Measurements from ENCODE around the gene PGP. TPM values are rescaled to one million over a fixed set of nuclear protein-coding genes. Genes with fewer than 3 reads are reported as not detected.

PGP gene
- total and polyA plus RNA-seq, 2 of the 4 experiments (the other 2 are of a cell fraction), result 4.1 to 9.4 TPM

DNA sequence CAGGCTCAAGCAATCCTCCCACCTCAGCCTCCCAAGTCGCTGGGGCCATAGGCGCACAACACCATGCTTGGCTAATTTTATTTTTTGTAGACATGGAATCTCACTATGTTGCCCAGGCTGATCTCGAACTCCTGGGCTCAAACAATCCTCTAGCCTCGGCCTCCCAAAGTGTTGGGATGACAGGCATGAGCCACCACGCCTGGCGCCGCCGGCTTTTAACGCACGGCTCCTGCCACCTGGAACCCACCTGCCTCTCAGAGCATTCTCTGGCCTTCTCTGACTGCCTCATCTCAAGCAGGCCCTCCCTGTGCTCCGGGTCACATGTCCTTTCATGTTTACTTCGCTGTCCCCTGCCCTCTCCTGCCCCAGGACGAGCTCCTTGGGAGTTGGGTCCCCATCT, 28.6 kb downstream of the PGP start:
- intact Hi-C loops (cut with micrococcal nuclease), result no loop called here
- no peak overlapping the region for H3K18ac ChIP-seq (ENCODE audit: low read depth, low read length)
- dilution Hi-C loops (cut with HindIII; ENCODE audit: low sequenced_read_pairs, unreplicated experiment), result no loop called here
- no peaks in the 10 kb centered on the region for H3K4me1 ChIP-seq (ENCODE audit: control insufficient read depth, insufficient read depth, low read length)
- H3K23ac ChIP-seq (ENCODE audit: low read depth, low read length), result no peak overlapping the region
- no peak overlapping the region for H3K4me2 ChIP-seq (ENCODE audit: low read depth, low read length)
- H4K20me1 ChIP-seq (ENCODE audit: insufficient read depth, low read length), result peaks cover 7% of the 10 kb centered on the region; the same call in 1 of the 2 replicates
- no TSS peak for BruUV-seq (replicated peaks)
- no peaks in the 10 kb centered on the region for H3K9me3 ChIP-seq (ENCODE audit: control insufficient read depth, insufficient read depth, low read length)
- no peak overlapping the region for H3K9ac ChIP-seq (ENCODE audit: low read depth, low read length)
- no peaks in the 10 kb centered on the region for H3K36me3 ChIP-seq (ENCODE audit: control insufficient read depth, insufficient read depth, low read length)
- H3K4me3 ChIP-seq (ENCODE audit: insufficient read depth, low read depth, low read length), result no peak overlapping the region
- H2BK15ac ChIP-seq (ENCODE audit: low read depth, low read length), result no peak overlapping the region
- no peaks in the 10 kb centered on the region for H3K79me1 ChIP-seq (ENCODE audit: low read depth in 1 of 2, low read length in 2 of 2)
- H3K27me3 ChIP-seq (ENCODE audit: control insufficient read depth, insufficient read depth, low read length), result no peaks in the 10 kb centered on the region; the same call in 1 of the 2 replicates
- POLR2A ChIA-PET (ENCODE audit: unreplicated experiment), result interaction anchor here (0.8 kb wide), 1 partner anchor 31 kb away, joined by 6 read pairs; the partner anchor contains the start of gene TRAF7
- no peak overlapping the region for H2AK9ac ChIP-seq (replicated peaks; ENCODE audit: low read depth, low read length, poor library complexity)
- H2AFZ ChIP-seq (replicated peaks; ENCODE audit: low read length, poor library complexity), result no peak overlapping the region
- H3K14ac ChIP-seq (replicated peaks; ENCODE audit: low read depth, low read length), result no peak overlapping the region
- H3K56ac ChIP-seq (ENCODE audit: extremely low read depth, insufficient read depth, low read length), result no peak overlapping the region
- no peak overlapping the region for H4K8ac ChIP-seq (ENCODE audit: low read depth in 2 of 2, low read length in 2 of 2)
- no peak for TF ChIP-seq BHLHE40 (IDR thresholded peaks at IDR 0.05; ENCODE audit: low read depth, low read length)
- TF ChIP-seq CEBPB (IDR thresholded peaks at IDR 0.05; ENCODE audit: low read depth, low read length), result no peak
- no peak for TF ChIP-seq CHD1 (IDR thresholded peaks at IDR 0.05; ENCODE audit: low read depth, low read length)
- TF ChIP-seq POLR2A (IDR thresholded peaks at IDR 0.05; ENCODE audit: low read depth, low read length), result no peak
- TF ChIP-seq RCOR1 (IDR thresholded peaks at IDR 0.05; ENCODE audit: insufficient replicate concordance, low read length), result no peak
- no peak for TF ChIP-seq MAZ (IDR thresholded peaks at IDR 0.05; ENCODE audit: borderline replicate concordance, low read depth, low read length)
- no peak for TF ChIP-seq FOS (IDR thresholded peaks at IDR 0.05; ENCODE audit: low read depth, low read length)
- no peak for TF ChIP-seq RFX5 (IDR thresholded peaks at IDR 0.05; ENCODE audit: low read depth, low read length)
- TF ChIP-seq MAFK (IDR thresholded peaks at IDR 0.05; ENCODE audit: low read depth, low read length), result no peak
- no peak for TF ChIP-seq ELK1 (IDR thresholded peaks at IDR 0.05; ENCODE audit: borderline replicate concordance, low read depth, low read length)
- no peak for TF ChIP-seq USF2 (IDR thresholded peaks at IDR 0.05; ENCODE audit: low read depth, low read length)
- DNase-seq (no peak), ATAC-seq (ENCODE audit: low read depth) (no peak)
- in situ Hi-C loops (cut with MboI; ENCODE audit: low sequenced_read_pairs), result no loop called here
- CTCF ChIA-PET, result no interaction called here
- H2BK120ac ChIP-seq (ENCODE audit: low read depth, low read length), result no peak overlapping the region
- no peak overlapping the region for H3K4ac ChIP-seq (ENCODE audit: low read depth, low read length)
- H4K5ac ChIP-seq (ENCODE audit: low read depth, low read length), result no peak overlapping the region
- H4K91ac ChIP-seq (ENCODE audit: insufficient read depth, low read depth, low read length), result no peak overlapping the region
- H2BK5ac ChIP-seq (ENCODE audit: low read depth, low read length, poor library complexity, severe bottlenecking), result no peak overlapping the region
- 81% methylated on average over 10 of the region's 13 CpGs; no CpG with 5 or more reads in 1 of the 2 experiments for WGBS, 2 experiments (ENCODE audit: extremely low coverage in 2 of 2, insufficient read length in 1 of 2)
- H3K9me1 ChIP-seq (ENCODE audit: insufficient read depth, low read length), result peaks cover 3% of the 10 kb centered on the region; the same call in 1 of the 2 replicates
- H2BK20ac ChIP-seq (ENCODE audit: low read depth, low read length), result no peak overlapping the region
- H2AK5ac ChIP-seq (ENCODE audit: low read depth, low read length), result no peak overlapping the region
- no peak overlapping the region for H3K27ac ChIP-seq (ENCODE audit: insufficient read depth, low read length)
